NCI-H1436 treated with DMSO at 0.1 percent for 48 hours (cell line): ENCODE data around the gene CAGE1.
"Not testable (repeated sequence)": the region's sequence is repeated elsewhere in the genome, so short reads cannot be mapped to it uniquely, and the experiment has no call there.

Experiments used
- DNase-seq: peaks from one replicate; lab custom pipeline; 2025; lab: John Stamatoyannopoulos, UW

CAGE1 gene

DNA sequence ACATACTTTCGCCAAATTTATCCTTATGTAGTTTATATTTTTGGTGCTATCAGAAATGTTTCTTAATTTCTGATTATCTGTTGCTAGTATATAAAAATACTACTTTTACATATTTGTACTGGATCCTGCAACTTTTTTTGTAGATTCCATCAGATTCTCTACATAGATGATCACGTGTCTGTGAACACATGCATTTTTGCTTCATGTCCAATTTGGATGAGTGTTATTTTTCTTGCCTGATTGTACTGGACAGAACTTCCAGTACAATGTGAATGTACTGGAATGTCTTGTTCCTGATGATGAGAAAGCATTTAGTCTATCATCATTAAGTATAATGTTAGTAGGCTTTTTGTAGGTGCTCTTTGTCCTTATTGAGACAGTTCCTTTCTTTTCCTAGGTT is 51.5 kb downstream of the CAGE1 start:
- no peak for DNase-seq

DNA sequence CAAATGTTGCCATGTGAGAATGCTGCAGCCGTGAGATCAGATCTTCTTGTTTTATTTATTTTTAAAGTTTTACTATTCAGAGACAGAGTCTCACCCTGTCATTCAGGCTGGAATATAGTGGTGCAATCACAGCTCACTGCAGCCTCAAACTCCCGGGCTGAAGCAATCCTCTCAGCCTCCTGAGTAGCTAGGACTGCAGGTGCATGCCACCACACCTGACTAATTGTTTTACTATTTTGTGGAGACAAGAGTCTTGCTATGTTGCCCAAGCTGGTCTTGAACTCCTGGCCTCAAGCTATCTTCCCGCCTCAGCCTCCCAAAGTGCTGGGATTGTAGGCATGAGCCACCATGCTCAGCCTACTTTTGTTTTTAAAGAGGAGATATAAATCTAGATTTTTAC is 54.0 kb downstream of the CAGE1 start:
- no peak for DNase-seq

DNA sequence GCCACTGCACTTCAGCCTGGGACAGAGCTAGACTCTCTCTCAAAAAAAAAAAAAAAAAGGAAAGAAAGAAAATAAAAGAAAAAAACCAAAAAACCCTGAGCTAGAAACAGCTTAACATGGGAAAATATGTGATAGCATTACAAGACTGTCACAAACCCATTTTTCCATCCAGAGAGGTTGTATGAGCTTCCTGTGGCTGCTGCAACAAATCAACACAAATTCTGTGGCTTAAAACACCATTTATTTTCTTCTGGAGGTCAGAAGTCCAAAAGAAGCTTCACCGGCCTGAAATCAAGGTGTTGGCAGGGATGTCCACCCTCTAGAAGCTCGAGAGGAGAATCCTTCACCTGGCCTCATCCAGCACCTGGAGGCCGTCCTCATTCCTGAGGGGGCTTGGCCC is 54.9 kb downstream of the CAGE1 start:
- DNase-seq, result no peak

DNA sequence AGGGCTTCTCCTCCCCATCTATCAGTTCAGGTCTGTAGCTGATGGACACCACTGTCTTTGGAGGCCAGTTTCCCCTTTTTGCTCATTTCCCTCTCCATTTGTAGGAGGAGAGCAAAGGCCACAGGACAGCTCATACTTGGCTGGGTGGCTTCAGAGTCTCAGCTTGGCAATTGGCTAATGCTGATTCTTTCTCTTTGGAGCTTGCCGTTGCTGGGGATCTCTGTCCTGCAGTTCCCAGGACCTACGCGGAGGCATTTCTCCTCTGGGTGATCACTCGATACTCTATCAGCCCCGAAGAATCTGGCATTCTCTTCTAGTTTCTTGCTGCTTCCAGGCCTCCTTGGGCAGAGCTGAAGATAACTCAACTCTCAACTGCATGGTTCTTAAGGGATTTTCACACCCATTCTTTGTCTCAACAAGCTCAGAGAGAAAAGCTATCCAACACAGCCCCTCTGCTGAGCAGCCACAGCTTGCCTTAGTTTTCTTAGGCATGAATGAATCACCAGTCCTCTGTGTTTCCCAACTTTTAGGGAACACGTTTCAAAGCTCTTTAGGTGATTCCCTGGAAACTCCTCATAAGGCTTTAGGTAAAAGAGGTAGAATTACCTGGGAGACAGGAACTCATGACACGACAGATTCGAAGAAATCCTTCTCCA is 57.3 kb downstream of the CAGE1 start:
- no peak for DNase-seq

DNA sequence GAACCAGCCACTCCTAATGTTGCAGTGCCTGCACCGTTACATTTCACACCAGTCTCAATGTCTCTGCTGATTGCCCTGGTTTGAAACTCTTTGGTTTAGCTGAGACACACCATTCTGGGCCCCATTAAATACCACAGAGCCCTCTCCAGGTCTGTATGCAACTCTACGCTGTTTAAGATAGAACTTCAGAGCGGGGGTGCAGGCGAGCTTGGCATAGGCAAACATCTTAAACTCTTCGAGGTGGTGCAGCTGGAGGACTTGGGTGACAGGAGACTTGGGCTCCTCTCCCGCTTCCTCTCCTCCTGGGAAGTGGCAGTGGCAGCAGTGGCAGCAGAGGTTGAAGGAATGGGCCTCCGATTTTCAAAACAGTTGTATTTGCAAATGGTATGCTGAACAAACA is 58.1 kb downstream of the CAGE1 start:
- no peak for DNase-seq

DNA sequence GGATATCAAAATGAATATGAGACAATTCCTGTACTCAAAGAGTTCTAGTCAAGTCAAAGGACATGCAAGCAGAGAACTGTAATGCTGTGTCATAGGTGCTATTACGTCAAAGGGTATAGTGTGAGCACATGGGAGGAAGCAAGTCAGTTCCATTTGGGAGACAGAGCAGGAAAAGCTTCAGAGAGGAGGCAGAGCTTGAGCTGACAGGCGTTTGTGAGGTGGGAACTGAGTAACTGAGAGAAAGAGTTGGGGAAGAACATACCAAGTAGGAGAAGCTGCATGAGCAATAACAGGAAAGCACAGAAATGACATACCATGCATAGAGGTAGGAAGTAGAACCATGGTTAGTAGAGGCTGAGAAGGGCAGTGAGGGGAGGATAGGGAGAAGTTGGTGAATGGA is 61.3 kb downstream of the CAGE1 start:
- no peak for DNase-seq

DNA sequence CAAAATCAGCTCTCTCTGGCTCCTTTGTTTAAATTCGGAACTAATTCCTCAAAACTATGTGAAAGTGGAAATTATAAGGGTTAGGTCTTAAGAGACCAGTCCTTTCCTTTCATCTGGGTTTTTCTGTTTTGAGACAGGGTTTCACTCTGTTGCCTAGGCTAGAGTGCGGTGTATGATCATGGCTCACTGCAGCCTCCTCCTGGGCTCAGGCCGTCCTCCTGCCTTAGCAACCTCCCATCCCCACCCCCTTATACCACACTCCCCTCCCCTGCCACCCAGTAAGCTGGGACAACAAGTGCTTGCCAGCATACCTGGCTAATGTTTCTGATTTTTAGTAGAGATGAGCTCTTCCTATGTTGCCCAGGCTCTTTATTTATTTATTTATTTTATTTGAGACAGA is 63.8 kb downstream of the CAGE1 start:
- DNase-seq, result no peak

DNA sequence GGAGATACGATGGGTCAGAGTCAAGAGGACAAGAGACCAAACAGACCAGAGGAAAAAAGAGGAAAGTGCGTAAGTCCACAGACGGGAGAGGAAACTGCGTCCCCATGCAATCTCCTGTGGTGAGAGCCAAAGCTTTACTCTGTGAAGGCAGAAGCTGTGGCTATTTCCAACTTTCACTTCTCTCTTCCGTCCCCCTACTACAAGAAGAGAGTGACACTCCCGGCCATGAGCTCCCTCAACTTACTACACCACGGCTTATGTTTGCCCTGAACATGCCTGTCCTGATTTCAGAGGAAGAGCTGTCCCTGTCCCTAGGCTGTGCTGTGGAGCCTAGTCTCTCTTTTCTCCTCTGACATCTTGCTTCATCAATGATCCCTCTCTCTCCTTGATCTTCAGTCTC is 65.0 kb downstream of the CAGE1 start:
- DNase-seq, result no peak

DNA sequence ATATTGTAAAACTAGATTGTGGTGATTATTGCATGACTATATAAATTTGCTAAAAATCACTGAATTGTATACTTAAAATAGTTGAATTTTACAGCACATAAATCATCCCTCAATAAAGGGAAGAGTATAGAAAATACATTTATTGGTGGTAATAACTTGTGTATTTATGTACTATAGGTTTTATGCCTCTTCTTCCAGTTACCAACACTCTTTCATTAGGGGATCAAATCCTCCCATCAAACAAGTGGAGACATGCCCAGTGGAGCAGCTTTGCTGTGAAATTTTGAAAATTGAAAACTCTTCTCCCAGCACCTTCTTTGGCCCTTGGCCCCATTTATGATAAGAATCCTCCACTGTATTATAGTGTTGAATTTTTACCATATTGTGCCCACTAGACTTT is 66.5 kb downstream of the CAGE1 start:
- no peak for DNase-seq

DNA sequence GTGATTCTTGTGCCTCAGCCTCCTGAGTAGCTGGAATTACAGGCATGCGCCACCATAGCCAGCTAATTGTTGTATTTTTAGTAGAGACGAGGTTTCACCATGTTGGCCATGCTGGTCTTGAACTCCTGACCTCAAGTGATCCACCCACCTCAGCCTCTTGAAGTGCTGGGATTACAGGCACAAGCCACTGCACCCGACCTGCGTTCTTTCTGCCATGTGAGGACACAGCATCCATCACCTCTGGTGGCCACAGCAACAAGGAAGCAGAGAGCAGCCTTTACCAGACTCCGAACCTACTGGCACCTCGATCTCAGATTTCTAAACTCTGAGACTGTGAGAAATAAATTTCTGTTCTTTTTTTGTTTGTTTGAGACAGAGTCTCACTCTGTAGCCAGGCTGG is 67.7 kb downstream of the CAGE1 start:
- DNase-seq, result not testable (repeated sequence)

DNA sequence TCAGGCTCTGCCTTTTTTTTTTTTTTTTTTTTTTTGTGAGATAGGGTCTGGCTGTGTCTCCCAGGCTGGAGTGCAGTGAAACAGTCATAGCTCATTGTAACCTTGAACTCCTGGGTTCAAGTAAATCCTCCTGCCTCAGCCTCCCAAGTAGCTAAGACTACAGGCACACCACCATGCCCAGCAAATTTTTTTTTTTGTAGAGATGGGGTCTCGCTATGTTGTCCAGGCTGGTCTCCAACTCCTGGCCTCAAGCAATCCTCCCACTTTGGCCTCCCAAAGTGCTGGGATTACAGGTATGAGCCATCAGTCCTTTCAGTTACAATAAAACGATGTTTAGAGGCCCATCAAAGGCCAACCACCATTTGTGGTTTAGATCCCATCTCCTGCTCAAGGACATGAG is 70.1 kb downstream of the CAGE1 start:
- not testable (repeated sequence) for DNase-seq

DNA sequence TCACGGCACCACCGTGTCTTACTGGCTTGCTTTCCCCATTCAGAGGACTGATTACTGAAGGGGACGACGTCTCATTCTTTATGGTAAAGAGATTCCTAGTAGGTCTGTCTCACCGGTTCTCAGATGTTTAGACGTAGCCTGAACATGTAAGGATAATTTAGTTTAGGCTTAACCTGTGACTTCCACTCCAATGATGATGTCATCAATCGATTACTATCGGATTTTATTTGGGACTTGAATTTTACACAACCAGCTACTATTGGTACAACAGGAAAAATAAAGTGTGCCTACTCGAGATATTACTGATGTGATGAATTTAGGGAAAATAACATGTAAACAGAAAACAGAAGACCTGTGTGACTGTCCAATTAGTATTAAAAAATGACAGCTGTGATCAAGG is 72.0 kb downstream of the CAGE1 start:
- no peak for DNase-seq

DNA sequence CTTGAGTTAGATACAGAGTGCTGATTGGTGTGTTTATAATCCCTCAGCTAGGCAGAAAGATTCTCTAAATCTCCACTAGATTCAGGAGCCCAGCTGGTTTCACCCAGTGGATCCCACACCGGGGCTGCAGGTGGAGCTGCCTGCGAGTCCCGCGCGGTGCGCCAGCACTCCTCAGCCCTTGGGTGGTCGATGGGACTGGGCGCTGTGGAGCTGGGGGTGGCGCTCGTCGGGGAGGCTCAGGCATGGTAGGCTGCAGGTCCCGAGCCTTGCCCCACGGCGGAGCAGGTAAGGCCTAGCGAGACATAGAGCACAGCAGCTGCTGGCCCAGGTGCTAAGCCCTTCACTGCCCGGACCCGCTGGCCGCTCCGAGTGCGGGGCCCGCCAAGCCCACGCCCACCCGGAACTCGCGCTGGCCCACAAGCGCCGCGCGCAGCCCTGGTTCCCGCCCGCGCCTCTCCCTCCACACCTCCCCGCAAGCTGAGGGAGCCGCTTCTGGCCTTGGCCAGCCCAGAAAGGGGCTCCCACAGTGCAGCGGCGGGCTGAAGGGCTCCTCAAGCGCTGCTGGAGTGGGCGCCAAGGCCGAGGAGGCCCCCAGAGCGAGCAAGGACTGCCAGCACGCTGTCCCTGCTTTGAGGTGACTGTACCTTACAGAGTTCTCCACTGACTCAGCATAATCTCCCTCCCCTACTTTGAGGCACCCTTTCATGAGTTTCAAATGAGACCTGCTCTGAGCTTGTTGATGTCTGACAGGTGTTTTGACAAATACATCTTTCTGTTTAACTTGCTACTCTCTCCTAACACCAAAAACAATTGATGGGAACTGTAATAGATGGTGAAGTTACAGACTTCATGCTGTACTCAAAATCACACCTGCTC is 72.6 kb downstream of the CAGE1 start:
- no peak for DNase-seq

DNA sequence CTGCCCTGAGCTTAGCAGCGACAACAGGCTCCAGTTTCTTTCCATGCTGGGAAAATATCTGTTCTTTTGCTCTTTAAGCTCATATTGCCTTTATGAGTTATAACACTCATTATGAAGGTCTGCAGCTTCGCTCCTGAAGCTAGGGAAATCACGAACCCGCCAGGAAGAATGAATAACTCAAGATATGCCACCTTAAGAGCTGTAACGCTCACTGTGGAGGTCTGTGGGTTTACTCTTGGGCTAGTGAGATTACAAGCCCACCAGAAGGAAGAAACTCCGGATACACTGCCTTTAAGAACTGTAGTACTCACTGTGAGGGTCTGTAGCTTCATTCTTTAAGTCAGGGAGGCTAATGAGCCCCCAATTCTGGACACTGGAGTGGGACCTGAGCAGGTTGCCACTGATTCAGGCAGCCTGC is 73.6 kb downstream of the CAGE1 start:
- DNase-seq, result no peak

DNA sequence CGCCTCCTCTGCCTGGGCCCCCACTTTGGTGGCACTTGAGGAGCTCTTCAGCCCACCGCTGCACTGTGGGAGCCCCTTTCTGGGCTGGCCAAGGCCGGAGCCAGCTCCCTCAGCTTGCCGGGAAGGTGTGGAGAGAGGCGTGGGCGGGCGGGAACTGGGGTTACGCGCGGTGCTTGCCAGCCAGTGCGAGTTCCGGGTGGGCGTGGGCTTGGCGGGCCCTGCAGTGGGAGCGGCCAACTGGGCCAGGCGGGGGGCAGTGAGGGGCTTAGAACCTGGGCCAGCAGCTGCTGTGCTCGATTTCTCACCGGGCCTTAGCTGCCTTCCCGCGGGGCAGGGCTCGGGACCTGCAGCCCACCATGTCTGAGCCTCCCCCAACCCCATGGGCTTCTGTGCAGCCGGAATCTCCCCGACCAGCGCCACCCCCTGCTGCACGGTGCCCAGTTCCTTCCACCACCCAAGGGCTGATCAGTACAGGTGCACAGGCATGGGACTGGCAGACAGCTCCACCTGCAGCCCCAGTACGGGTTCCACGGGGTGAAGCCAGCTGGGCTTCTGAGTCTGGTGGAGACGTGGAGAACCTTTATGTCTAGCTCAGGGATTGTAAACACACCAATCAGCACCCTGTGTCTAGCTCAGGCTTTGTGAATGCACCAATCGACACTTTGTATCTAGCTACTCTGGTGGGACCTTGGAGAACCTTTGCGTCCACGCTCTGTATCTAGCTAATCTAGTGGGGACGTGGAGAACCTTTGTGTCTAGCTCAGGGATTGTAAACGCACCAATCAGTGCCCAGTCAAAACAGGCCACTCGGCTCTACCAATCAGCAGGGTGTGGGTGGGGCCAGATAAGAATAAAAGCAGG is 74.2 kb downstream of the CAGE1 start:
- DNase-seq, result not testable (repeated sequence)

DNA sequence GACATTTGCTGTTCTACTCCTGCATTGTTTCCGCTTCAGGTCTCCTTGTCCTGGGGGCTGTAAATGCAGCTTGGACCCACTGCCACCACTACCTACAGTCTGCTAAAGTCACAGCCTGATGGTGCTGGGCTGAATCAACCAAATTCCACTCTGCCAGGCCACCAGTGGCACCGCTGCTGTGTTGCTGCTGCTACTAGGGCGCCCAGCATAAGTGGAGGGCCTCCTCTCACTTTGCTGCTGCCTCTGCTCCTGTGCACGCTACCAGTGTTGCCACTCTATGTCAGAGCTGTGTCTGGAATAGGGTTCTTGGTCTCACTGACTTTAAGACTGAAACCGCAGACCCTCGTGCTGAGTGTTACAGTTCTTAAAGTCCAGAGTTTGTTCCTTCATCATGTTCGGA is 75.1 kb downstream of the CAGE1 start:
- DNase-seq, result no peak

DNA sequence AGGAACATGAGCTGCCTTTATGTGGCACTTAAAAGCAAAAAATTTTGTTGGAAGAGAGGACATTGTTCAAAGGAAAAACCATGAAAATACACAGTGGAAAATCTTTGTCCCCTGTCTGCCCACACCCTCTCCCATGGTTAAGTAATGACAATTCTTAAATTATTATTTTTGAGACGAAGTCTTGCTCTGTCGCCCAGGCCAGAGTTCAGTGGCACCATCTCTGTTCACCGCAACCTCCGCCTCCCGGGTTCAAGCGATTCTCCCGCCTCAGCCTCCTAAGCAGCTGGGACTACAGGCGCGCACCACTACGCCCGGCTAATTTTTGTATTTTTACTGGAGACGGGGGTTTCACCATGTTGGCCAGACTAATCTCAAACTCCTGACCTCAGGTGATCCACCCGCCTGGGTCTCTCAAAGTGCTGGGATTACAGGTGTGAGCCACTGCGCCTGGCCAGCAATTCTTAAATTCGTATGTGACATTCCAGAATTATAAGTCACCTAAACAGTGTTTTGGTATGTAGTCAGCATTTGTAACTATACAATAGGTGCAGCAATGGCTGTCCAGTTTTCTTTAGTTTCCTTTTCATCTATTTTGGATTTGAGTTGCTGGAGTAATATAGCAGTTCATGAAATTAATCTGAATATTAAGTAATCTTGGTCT is 75.9 kb downstream of the CAGE1 start:
- DNase-seq, result no peak

DNA sequence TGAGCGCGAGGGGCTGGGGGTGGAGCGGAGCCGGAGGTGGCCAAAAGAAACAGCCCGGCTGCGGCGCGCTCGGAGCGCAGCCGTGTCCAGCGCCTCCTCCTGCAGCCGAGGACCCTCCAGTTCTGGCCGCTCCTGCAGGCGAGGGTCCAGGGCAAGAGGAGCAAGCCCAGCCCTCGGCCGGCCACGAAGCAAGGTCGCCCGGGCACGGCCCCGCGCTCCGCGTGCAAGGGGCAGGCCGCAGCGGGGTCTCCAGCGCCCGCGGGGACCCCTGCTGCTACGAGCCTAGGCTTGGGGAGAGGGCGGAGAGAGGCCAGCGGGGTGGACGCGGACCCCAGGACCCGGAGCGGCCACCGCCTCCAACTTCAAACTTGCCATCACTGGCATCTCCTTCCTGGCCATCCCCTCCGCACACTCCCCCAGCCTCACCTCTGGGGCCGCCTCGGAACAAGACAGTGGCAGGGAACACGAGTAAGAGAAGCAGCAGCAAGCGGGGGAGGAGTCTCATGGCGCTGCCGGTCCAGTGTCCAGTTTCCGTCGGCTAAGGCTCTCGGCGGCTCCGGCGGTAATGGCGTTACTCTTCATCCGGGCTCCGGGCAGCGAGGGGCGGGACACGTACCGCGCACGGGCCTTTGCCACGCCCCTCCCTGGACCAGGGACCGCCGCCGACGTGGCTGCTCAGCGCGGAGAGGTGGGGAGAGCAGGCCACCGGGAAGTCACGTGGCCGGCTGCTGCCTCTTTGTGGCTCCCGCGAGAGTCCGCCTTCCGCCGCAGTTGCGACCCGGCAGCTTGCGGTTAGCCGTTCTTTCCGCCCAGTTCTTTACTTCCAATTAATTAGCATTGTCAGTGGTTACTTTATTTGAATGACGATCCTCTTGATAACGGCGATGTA is 76.7 kb downstream of the CAGE1 start, which contains the start of gene SSR1:
TSS of gene SSR1 (minus strand) at position 584 of the 889 bp plus-strand sequence. CDS start at position 505, 79 bp downstream.
- peak; percentile 84 for DNase-seq

DNA sequence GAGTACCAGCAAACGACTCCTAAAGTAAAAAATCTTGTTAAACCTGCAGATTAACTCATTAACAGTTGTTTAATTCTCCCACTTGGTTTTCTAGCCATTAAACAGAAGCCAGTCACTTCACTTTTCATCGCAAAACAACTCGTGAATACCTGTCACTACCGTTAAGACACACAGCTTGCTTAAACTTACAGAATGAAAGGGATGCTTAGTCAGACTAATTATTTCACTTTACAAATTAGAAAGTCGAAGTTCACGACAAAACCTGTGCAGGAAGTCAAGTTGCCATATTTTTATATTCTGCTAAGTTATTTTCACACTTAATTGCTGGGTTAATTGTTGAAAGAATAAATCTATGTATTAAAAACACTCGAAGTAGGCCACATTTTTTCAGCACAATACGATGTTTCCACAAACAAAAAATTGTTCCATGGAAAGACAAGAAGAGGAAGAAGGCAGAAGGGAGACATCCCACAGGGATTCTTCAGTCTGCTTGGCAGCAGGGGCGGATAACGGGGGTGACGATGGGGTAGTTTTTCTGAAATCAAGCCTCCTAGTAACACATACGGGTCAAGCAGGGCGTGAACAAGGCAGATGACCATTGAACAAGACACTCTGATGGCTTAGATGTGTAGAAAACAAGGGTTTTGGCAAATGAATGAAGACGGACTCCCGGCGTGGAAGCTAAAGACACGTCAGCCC is 77.5 kb downstream of the CAGE1 start:
- no peak for DNase-seq

DNA sequence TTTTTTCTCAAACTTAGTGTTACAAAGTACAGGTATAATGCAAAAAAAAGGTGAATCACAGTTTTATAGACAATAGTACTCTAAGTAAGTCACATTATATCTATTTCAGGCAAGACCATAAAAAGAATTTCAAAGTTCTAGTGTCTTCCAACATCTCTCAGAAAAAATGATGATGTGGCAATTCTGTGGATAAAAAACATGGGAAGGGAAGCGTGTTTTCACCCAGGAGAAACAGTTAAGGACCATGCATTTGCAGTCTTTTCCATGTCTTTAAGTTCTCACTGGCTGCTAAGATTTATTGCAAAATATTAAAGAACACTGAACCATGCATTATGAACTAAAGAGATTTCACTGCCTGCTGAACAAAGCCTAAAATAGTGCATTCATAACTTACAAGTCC is 78.4 kb downstream of the CAGE1 start:
- DNase-seq, result no peak
